ENCODE data around the gene TCP10L.
"Not testable (repeated sequence)": the region's sequence is repeated elsewhere in the genome, so short reads cannot be mapped to it uniquely, and the experiment has no call there.

Gene TCP10L

GRCh38 chr21:32554832-32555638 is 30.3 kb downstream of the TCP10L start:
- no peak for DNase-seq (ENCODE audit: low read depth in 2 of 2)

- DNase-seq (ENCODE audit: low read depth in 2 of 2), result no peak
These were observed 35.4 kb downstream of the TCP10L start for GRCh38 chr21:32549886-32550285.

GRCh38 chr21:32549440-32549839 is 35.9 kb downstream of the TCP10L start:
- no peak for DNase-seq (ENCODE audit: low read depth in 2 of 2)

- DNase-seq (ENCODE audit: low read depth in 2 of 2), result no peak
These were observed 36.3 kb downstream of the TCP10L start for GRCh38 chr21:32548978-32549377.

GRCh38 chr21:32547018-32547417 is 38.3 kb downstream of the TCP10L start:
- no peak for DNase-seq (ENCODE audit: low read depth in 2 of 2)

GRCh38 chr21:32545948-32546441 is 39.3 kb downstream of the TCP10L start:
- no peak for DNase-seq (ENCODE audit: low read depth in 2 of 2)

- DNase-seq (ENCODE audit: low read depth in 2 of 2), result no peak
These were observed 40.6 kb downstream of the TCP10L start for GRCh38 chr21:32544697-32545096.

GRCh38 chr21:32543975-32544374 is 41.3 kb downstream of the TCP10L start:
- no peak for DNase-seq (ENCODE audit: low read depth in 2 of 2)

- not testable (repeated sequence) for DNase-seq (ENCODE audit: low read depth in 2 of 2)
These were observed 42.3 kb downstream of the TCP10L start for GRCh38 chr21:32543056-32543455.

- DNase-seq (ENCODE audit: low read depth in 2 of 2), result no peak
These were observed 45.9 kb downstream of the TCP10L start for GRCh38 chr21:32539378-32539777.

GRCh38 chr21:32538147-32538792 is 47.1 kb downstream of the TCP10L start:
- peak; percentile 7 to 24 for DNase-seq (ENCODE audit: low read depth in 2 of 2)

- no peak for DNase-seq (ENCODE audit: low read depth in 2 of 2)
These were observed 47.8 kb downstream of the TCP10L start for GRCh38 chr21:32537569-32537881.

- no peak for DNase-seq (ENCODE audit: low read depth in 2 of 2)
These were observed 49.7 kb downstream of the TCP10L start for GRCh38 chr21:32535612-32536011.

GRCh38 chr21:32534113-32534512 is 51.2 kb downstream of the TCP10L start:
- no peak for DNase-seq (ENCODE audit: low read depth in 2 of 2)

GRCh38 chr21:32533611-32534010 is 51.7 kb downstream of the TCP10L start:
- no peak for DNase-seq (ENCODE audit: low read depth in 2 of 2)

GRCh38 chr21:32533053-32533452 is 52.3 kb downstream of the TCP10L start:
- no peak for DNase-seq (ENCODE audit: low read depth in 2 of 2)

GRCh38 chr21:32532636-32533035 is 52.7 kb downstream of the TCP10L start:
- no peak for DNase-seq (ENCODE audit: low read depth in 2 of 2)

- not testable (repeated sequence) for DNase-seq (ENCODE audit: low read depth in 2 of 2)
These were observed 53.8 kb downstream of the TCP10L start for GRCh38 chr21:32531561-32531960.

- DNase-seq (ENCODE audit: low read depth in 2 of 2), result not testable (repeated sequence)
These were observed 54.5 kb downstream of the TCP10L start for GRCh38 chr21:32530809-32531208.

- no peak for DNase-seq (ENCODE audit: low read depth in 2 of 2)
These were observed 55.6 kb downstream of the TCP10L start for GRCh38 chr21:32529679-32530078.

- no peak for DNase-seq (ENCODE audit: low read depth in 2 of 2)
These were observed 60.0 kb downstream of the TCP10L start for GRCh38 chr21:32525282-32525681.

GRCh38 chr21:32523988-32524719 is 61.2 kb downstream of the TCP10L start:
- DNase-seq (ENCODE audit: low read depth in 2 of 2), result no peak
